ENCODE results near the gene CYTH2.

The CYTH2 gene

DNA sequence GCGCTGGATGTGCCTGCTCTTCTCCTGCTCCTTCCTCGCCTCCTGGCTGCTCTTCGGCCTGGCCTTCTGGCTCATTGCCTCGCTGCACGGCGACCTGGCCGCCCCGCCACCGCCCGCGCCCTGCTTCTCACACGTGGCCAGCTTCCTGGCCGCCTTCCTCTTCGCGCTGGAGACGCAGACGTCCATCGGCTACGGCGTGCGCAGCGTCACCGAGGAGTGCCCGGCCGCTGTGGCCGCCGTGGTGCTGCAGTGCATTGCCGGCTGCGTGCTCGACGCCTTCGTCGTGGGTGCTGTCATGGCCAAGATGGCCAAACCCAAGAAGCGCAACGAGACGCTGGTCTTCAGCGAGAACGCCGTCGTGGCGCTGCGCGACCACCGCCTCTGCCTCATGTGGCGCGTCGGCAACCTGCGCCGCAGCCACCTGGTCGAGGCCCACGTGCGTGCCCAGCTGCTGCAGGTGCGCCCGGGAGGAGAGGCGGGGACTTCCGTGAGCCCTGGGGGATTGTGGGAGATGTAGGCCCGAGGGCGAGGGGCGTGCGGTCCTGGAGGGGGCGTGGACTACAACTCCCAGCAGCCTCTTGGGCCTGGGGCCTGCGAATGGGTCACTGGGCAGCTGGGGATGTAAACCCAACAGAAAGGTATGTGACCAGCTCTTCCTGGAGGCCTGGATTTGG lies 7.0 kb upstream of the CYTH2 start:
- no peak overlapping the region for H3K27ac ChIP-seq
- no peak for TF ChIP-seq ZFX (IDR thresholded peaks at IDR 0.05; ENCODE audit: borderline replicate concordance)
- TF ChIP-seq, protein P1, sequence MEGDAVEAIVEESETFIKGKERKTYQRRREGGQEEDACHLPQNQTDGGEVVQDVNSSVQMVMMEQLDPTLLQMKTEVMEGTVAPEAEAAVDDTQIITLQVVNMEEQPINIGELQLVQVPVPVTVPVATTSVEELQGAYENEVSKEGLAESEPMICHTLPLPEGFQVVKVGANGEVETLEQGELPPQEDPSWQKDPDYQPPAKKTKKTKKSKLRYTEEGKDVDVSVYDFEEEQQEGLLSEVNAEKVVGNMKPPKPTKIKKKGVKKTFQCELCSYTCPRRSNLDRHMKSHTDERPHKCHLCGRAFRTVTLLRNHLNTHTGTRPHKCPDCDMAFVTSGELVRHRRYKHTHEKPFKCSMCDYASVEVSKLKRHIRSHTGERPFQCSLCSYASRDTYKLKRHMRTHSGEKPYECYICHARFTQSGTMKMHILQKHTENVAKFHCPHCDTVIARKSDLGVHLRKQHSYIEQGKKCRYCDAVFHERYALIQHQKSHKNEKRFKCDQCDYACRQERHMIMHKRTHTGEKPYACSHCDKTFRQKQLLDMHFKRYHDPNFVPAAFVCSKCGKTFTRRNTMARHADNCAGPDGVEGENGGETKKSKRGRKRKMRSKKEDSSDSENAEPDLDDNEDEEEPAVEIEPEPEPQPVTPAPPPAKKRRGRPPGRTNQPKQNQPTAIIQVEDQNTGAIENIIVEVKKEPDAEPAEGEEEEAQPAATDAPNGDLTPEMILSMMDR (IDR thresholded peaks at IDR 0.05), result no peak

GRCh38 chr19:48465215-48465614 lies 4.0 kb upstream of the CYTH2 start:
- H3K27ac ChIP-seq, result 0 out of 2 replicates have a peak overlapping the region, but pooled peaks have one; percentile 9
- no peak for TF ChIP-seq ZFX (IDR thresholded peaks at IDR 0.05; ENCODE audit: borderline replicate concordance)
- TF ChIP-seq, protein P1 (IDR thresholded peaks at IDR 0.05), result no peak

GRCh38 chr19:48466561-48467325 lies 2.4 kb upstream of the CYTH2 start:
- H3K27ac ChIP-seq, result no peak overlapping the region
- TF ChIP-seq ZFX (IDR thresholded peaks at IDR 0.05; ENCODE audit: borderline replicate concordance), result no peak
- TF ChIP-seq, protein P1 (IDR thresholded peaks at IDR 0.05), result no peak

DNA sequence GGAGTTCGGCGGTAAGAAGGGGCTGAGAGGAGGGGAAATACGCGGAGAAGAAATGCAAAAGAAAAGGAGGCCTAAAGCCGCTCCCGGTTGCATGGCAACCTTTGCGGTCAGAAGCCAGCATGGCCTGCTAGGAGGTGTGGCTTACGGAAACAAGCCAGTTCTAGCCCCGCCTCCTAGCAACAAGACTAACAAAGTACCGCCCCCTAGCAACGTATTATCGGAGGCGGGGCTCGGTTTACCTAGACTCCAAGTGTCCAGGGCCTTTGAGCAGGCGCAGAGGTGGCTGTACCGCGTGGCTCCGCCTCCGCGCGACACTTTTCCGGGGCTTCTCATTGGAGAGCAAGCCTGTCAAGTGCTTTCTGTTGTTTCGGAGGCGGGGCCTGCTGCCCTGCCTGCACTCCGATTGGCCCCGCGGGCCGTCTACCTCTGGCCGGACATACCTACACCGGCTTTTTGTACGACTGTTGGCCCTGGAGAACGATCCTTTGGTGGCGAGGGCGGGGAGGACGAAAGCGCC lies 339 bp upstream of the CYTH2 start:
- TF ChIP-seq, protein P1 (IDR thresholded peaks at IDR 0.05), result no peak
- TF ChIP-seq ZFX (IDR thresholded peaks at IDR 0.05; ENCODE audit: borderline replicate concordance), result no peak
- H3K27ac ChIP-seq, result peak overlapping the region; percentile 97

DNA sequence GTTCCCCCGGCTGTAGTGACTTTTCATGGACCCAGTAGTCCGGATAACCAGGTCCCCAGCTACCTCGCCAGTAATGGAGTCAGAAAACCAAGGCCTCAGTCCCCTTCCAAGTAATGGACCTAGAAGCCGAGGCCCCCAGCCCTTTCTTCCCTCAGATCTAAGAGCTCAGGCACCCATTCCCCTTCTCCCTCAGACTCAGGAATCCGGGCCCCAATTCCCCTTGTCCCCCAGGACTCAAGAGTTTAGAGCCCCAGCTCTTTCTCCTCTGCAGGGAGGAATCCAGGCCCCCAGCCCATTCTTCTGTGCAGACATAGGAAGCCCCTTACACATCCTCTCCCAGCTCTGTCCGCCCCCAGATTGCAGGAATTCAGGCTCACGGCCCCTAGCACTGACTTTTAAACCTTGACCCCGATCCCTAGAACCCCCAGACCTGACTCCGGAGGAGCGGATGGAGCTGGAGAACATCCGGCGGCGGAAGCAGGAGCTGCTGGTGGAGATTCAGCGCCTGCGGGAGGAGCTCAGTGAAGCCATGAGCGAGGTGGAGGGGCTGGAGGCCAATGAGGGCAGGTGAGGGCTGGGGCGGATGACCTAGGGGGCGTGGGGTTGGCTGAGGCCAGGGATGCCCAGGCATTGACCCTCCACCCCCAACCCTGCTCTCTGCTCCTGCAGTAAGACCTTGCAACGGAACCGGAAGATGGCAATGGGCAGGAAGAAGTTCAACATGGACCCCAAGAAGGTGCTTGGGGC lies 938 bp downstream of the CYTH2 start:
- TF ChIP-seq, protein P1 (IDR thresholded peaks at IDR 0.05), result no peak
- no peak for TF ChIP-seq ZFX (IDR thresholded peaks at IDR 0.05; ENCODE audit: borderline replicate concordance)
- H3K27ac ChIP-seq, result peak overlapping the region; percentile 97

GRCh38 chr19:48470856-48471255 lies 1.7 kb downstream of the CYTH2 start:
- TF ChIP-seq, protein P1 (IDR thresholded peaks at IDR 0.05), result no peak
- TF ChIP-seq ZFX (IDR thresholded peaks at IDR 0.05; ENCODE audit: borderline replicate concordance), result no peak
- peak overlapping the region; percentile 97; the same call in 1 of the 2 replicates for H3K27ac ChIP-seq
